K562 (cell line): ENCODE results near the gene VPS35L. TPM values are rescaled to one million over a fixed set of nuclear protein-coding genes. Genes with fewer than 3 reads are reported as not detected.

Source experiments
- ATAC-seq: fragments of 200-7000 bp; cut with Tn5 transposase; 3 replicates; pipeline ENCODE4 v1.9.1; 2020; ENCODE audit warnings: moderate library complexity
- BruUV-seq: library from RNA; stranded (reverse); fragments of 400-500 nt; replicated peaks from 2 replicates; lab custom pipeline; 2021; lab: Mats Ljungman, UMichigan
- CTCF ChIA-PET: fragments of 300-600 bp; formaldehyde crosslinking; extraction: SDS; loops from one replicate; lab custom pipeline; 2021; ENCODE audit warnings: low intra/inter-chr PET ratio; lab: Yijun Ruan, JAX
- POLR2A ChIA-PET: fragments of 300-600, 350-650 bp; sonication (Branson Sonifier 250); formaldehyde crosslinking; extraction: SDS; loops from one replicate; lab custom pipeline; 2021; ENCODE audit warnings: antibody characterized with exemption, inconsistent platforms; lab: Yijun Ruan, JAX
- DNase-seq, 4 experiments: peaks; one replicate each; pipeline versions ENCODE4 v3.0.0 to v3.0.0-alpha.2; 2011 to 2018; ENCODE audit warnings: low spot score in 3 of 4, mixed read lengths in 3 of 4; ENCODE audit errors: extremely low read depth in 1 of 4
- FAIRE-seq: peaks from 2 replicates; lab custom pipeline; 2011; peaks lifted over from hg19 to GRCh38; lab: Jason Lieb, UNC
- H2AFZ ChIP-seq: 2 replicates; pipeline ENCODE4 v1.6.0; 2011; ENCODE audit warnings: low read depth, low read length, control low read depth, inconsistent platforms
- H3K27ac ChIP-seq: fragments of 200-600 bp; 3 replicates; pipeline ENCODE4 v1.8.0; 2011; ENCODE audit warnings: low read depth, mild to moderate bottlenecking, control low read depth, inconsistent platforms, low read length, moderate library complexity, mixed read lengths; ENCODE audit errors: extremely low read depth
- H3K27me3 ChIP-seq, 2 experiments: fragments of 300-600 bp in 1 of 2; 2 replicates in 1 of 2; 3 replicates in 1 of 2; pipeline versions ENCODE4 v1.6.0 to v1.8.0; 2011; ENCODE audit warnings: inconsistent platforms in 2 of 2, low read length in 2 of 2, mild to moderate bottlenecking in 1 of 2, mixed read lengths in 1 of 2, moderate library complexity in 1 of 2; ENCODE audit not compliant: control insufficient read depth in 2 of 2, insufficient read depth in 2 of 2
- H3K36me3 ChIP-seq: fragments of 300-600 bp; 3 replicates; pipeline ENCODE4 v1.8.0; 2011; ENCODE audit warnings: mild to moderate bottlenecking, low read length, inconsistent platforms; ENCODE audit not compliant: control insufficient read depth, insufficient read depth
- H3K4me1 ChIP-seq, 2 experiments: fragments of 200-600 bp in 1 of 2; replicated peaks in 1 of 2; 2 replicates in 1 of 2; 3 replicates in 1 of 2; pipeline versions ENCODE4 v1.5.1 to v1.8.0; 2011; ENCODE audit warnings: inconsistent platforms in 2 of 2, low read length in 2 of 2, mild to moderate bottlenecking in 1 of 2, mixed read lengths in 1 of 2, moderate library complexity in 1 of 2; ENCODE audit not compliant: control insufficient read depth in 2 of 2, insufficient read depth in 2 of 2
- H3K4me2 ChIP-seq: 2 replicates; pipeline ENCODE4 v1.6.1; 2011; ENCODE audit warnings: low read length, control low read depth, inconsistent platforms, mixed read lengths; ENCODE audit not compliant: insufficient read depth
- H3K4me3 ChIP-seq: fragments of 200-600 bp; sonication (generic), shearing (Covaris generic); 2 replicates; pipeline ENCODE4 v1.5.1; 2016; ENCODE audit warnings: control low read depth, inconsistent platforms
- H3K79me2 ChIP-seq: fragments of 200-600 bp; 3 replicates; pipeline ENCODE4 v1.8.0; 2011; ENCODE audit warnings: low read length, inconsistent platforms; ENCODE audit not compliant: control insufficient read depth, insufficient read depth
- H3K9ac ChIP-seq, 2 experiments: 2 replicates each; pipeline versions ENCODE4 v1.6.0 to v1.6.1; 2011; ENCODE audit warnings: low read depth in 2 of 2, low read length in 2 of 2, control low read depth in 1 of 2, inconsistent platforms in 1 of 2, mild to moderate bottlenecking in 1 of 2, mixed read lengths in 1 of 2; ENCODE audit not compliant: insufficient read depth in 1 of 2
- H3K9me1 ChIP-seq: one replicate; pipeline ENCODE4 v1.6.0; 2011; ENCODE audit warnings: inconsistent platforms, mild to moderate bottlenecking, low read length, moderate library complexity; ENCODE audit not compliant: control insufficient read depth, insufficient read depth
- H3K9me3 ChIP-seq: replicated peaks from 2 replicates; pipeline ENCODE4 v1.5.1; 2011; ENCODE audit warnings: low read depth, low read length, inconsistent platforms; ENCODE audit not compliant: control insufficient read depth, insufficient read depth
- H4K20me1 ChIP-seq: replicated peaks from 2 replicates; pipeline ENCODE4 v1.6.1; 2011; ENCODE audit warnings: low read length, inconsistent platforms, mixed read lengths; ENCODE audit not compliant: control insufficient read depth, insufficient read depth
- BMI1 ChIP-seq: fragments of 150-350 bp; IDR thresholded peaks from 2 replicates; pipeline ENCODE4 v1.6.1; 2014; ENCODE audit warnings: low read length
- BRD9 ChIP-seq: fragments of 450-650 bp; IDR thresholded peaks from 2 replicates; pipeline ENCODE4 v1.6.1; 2018; ENCODE audit warnings: low read depth; ENCODE audit not compliant: partially characterized antibody
- CBFA2T3 ChIP-seq: fragments of 450-650 bp; IDR thresholded peaks from 2 replicates; pipeline ENCODE4 v1.6.1; 2017
- FOXM1 ChIP-seq, 2 experiments: fragments of 450-650 bp in 1 of 2; sonication (generic) in 1 of 2; formaldehyde crosslinking in 1 of 2; IDR thresholded peaks; 2 replicates each; pipeline versions ENCODE4 v1.6.1 to v1.9.0; 2017 to 2022; ENCODE audit warnings: low read depth in 2 of 2, mild to moderate bottlenecking in 2 of 2, missing genetic modification reagents in 1 of 2, moderate library complexity in 1 of 2
- GATA2 ChIP-seq: sonication (generic); formaldehyde crosslinking; IDR thresholded peaks from 2 replicates; pipeline ENCODE4 v1.4.0; 2020; ENCODE audit warnings: mild to moderate bottlenecking, missing genetic modification reagents
- HNRNPLL ChIP-seq: fragments of 200-400 bp; formaldehyde crosslinking; IDR thresholded peaks from 2 replicates; pipeline ENCODE4 v1.6.1; 2017; ENCODE audit warnings: low read length, low read depth, mild to moderate bottlenecking; ENCODE audit not compliant: poor library complexity, severe bottlenecking
- KDM1A ChIP-seq, 2 experiments: fragments of 450-650 bp; IDR thresholded peaks; 2 replicates each; pipeline ENCODE4 v1.6.1; 2016; ENCODE audit warnings: mild to moderate bottlenecking in 2 of 2
- KLF6 ChIP-seq: fragments of 250-450 bp; sonication (Bioruptor Pico); IDR thresholded peaks from 2 replicates; pipeline ENCODE4 v1.4.0; 2020; ENCODE audit warnings: mild to moderate bottlenecking, moderate library complexity, borderline replicate concordance
- ZNF274 ChIP-seq: IDR thresholded peaks from 2 replicates; pipeline ENCODE4 v1.6.1; 2011; ENCODE audit warnings: low read depth, mild to moderate bottlenecking, low read length, moderate library complexity, borderline replicate concordance
- ZNF3 ChIP-seq: fragments of 250-450 bp; sonication (Bioruptor Pico); IDR thresholded peaks from 2 replicates; pipeline ENCODE4 v1.5.0; 2021; ENCODE audit warnings: mild to moderate bottlenecking, moderate library complexity
- ZNF561 ChIP-seq: fragments of 450-650 bp; formaldehyde crosslinking; conservative IDR thresholded peaks from 2 replicates; pipeline ENCODE4 v1.4.0; 2020; ENCODE audit warnings: mild to moderate bottlenecking, moderate library complexity
- ZNF696 ChIP-seq: fragments of 250-450 bp; sonication (Bioruptor Pico); conservative IDR thresholded peaks from 2 replicates; pipeline ENCODE4 v1.4.0; 2020; ENCODE audit warnings: mild to moderate bottlenecking, moderate library complexity
- ZNF785 ChIP-seq: fragments of 250-450 bp; sonication (Bioruptor Pico); IDR thresholded peaks from 2 replicates; pipeline ENCODE4 v1.4.0; 2020; ENCODE audit warnings: mild to moderate bottlenecking
- WGBS: fragments of 100-300 bp; shearing (Covaris generic); methylation state at CpG from one replicate; pipeline ENCODE4 v1.1.6; 2016; ENCODE audit warnings: low coverage, mixed read lengths; ENCODE audit not compliant: insufficient coverage; ENCODE audit errors: missing lambda C conversion rate; 5-methylcytosine and 5-hydroxymethylcytosine counted together
- in situ Hi-C: fragments of 300-500 bp; cut with MboI; formaldehyde crosslinking; loops from 4 replicates; pipeline ENCODE4 v1.15.0; 2018; ENCODE audit warnings: inconsistent platforms, mixed read lengths
- intact Hi-C: fragments of 100-400 bp; cut with micrococcal nuclease; formaldehyde crosslinking; loops from 2 replicates; pipeline ENCODE4 v1.14.2; 2022
- polyA plus RNA-seq, 8 experiments: library from polyadenylated mRNA; depleted of rRNA in 4 of 8; stranded (reverse) in 5 of 8; unstranded in 3 of 8; fragments of >200 nt; fragmentation: Nextera tagmentation in 2 of 8; fragmentation: Illumina TruSeq in 1 of 8; extraction: Ambion mirVana in 2 of 8; extraction: Trizol in 1 of 8; gene quantifications; 2 replicates each; pipeline versions ENCODE4 v1.2.1 to v1.2.3, GENCODE V29; 2011 to 2014; ENCODE audit warnings: inconsistent platforms in 1 of 8, missing spikeins in 1 of 8
- total RNA-seq, 7 experiments: library from RNA; depleted of rRNA in 6 of 7; stranded (reverse); fragments of >200 nt in 6 of 7; fragmentation: Illumina TruSeq in 2 of 7; extraction: Trizol in 2 of 7; gene quantifications; 2 replicates each; pipeline versions ENCODE4 v1.2.1 to v1.2.3, GENCODE V29; 2011 to 2021; ENCODE audit warnings: low replicate concordance in 1 of 7
- TF ChIP-seq, protein P1 (sequence below): fragments of 450-650 bp; formaldehyde crosslinking; IDR thresholded peaks from 2 replicates; pipeline ENCODE4 v1.4.0; 2022; ENCODE audit warnings: missing genetic modification characterization
- TF ChIP-seq, protein P2 (sequence below): fragments of 450-650 bp; IDR thresholded peaks from 2 replicates; pipeline ENCODE4 v1.6.1; 2018; ENCODE audit not compliant: partially characterized antibody
- TF ChIP-seq, protein P3 (sequence below): sonication (generic); formaldehyde crosslinking; IDR thresholded peaks from 2 replicates; pipeline ENCODE4 v1.8.0; 2022; ENCODE audit warnings: mild to moderate bottlenecking, low read depth, missing genetic modification reagents

VPS35L gene
- total and polyA plus RNA-seq, 9 of the 15 experiments (the other 6 are each of a cell fraction or from before 2014, with no cell fraction given), result 10.2 to 30.4 (median 20.1) TPM

DNA sequence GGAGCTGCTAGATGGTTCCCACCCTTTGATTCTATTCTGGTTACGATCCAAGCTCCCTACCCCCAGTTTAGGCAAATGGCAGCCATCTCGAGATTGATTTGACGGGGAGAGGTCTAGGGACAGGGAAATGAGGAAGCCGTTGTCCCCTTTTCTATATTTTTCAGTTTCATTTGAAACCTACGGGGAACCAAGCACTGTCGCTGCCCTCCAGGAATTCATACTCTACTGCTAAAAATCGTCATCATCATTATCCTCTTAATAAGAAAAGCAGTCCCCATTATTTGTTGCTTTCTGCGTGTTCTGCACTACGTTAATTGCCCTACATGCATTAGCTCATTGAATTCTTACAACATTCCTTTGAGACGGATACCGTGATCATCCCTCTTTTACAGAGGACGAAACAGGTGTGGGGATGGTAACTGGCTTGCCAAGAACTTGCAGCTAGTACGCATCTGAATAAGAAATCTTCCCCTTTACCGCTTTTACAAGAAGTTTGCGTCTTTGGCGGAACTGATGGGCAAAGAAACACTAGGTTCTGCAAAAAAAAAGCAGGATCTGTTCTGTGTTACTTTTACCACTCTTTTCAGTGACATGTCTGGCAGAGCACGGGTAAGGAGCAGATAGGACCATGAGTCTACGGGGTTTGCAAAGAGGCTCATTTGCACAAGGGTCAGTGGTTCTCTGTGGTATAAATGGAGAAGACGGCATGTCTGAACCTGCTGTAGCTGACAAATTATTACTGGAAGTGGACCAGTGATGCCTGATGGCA lies 30.7 kb upstream of the VPS35L start:
- peaks cover 27% of the 10 kb centered on the region in 2 experiments; a peak in 4 of 5 replicates for H3K4me1 ChIP-seq
- H3K36me3 ChIP-seq, result peaks cover 26% of the 10 kb centered on the region
- peak overlapping the region; percentile 93 for H2AFZ ChIP-seq
- peak; percentile 55 for FAIRE-seq
- H3K9ac ChIP-seq, result peak overlapping the region; percentile 71 to 97
- 4% methylated on average over 19 of the region's 19 CpGs for WGBS
- peak overlapping the region; percentile 71 for H3K27ac ChIP-seq
- H3K4me2 ChIP-seq, result peak overlapping the region; percentile 92
- H3K9me3 ChIP-seq, result no peaks in the 10 kb centered on the region
- in situ Hi-C loops (no loop called here), intact Hi-C loops (loop anchor here (5.0 to 10.0 kb wide), 2 partner anchors 130 to 1148 kb away; no protein-coding TSS in a partner anchor)
- ChIA-PET CTCF (no interaction called here), POLR2A (interaction anchor here (0.6 to 1.9 kb wide), 8 partner anchors 11 to 1269 kb away, joined by 3 to 7 read pairs (median 4); no protein-coding TSS in a partner anchor)
- H4K20me1 ChIP-seq, result no peaks in the 10 kb centered on the region
- BruUV-seq, result TSS peak; percentile 35
- peak overlapping the region; percentile 92 for H3K4me3 ChIP-seq
- peaks cover 48% of the 10 kb centered on the region for H3K79me2 ChIP-seq
- no peaks in the 10 kb centered on the region for H3K9me1 ChIP-seq
- ATAC-seq, result no peak; the same call in 2 of the 3 replicates
- peak in 2 of 4 experiments; percentile 17 to 34 for DNase-seq
- no peaks in the 10 kb centered on the region for H3K27me3 ChIP-seq
- TF ChIP-seq ZNF3 (CRISPR knock-in tag) (no peak), GATA2 (peak; percentile 49; the same call in 1 of the 2 replicates), BRD9 (no peak), ZNF785 (CRISPR knock-in tag) (no peak), ZNF561 (no peak), KLF6 (CRISPR knock-in tag) (no peak), CBFA2T3 (no peak), KDM1A (IDR thresholded peaks at IDR 0.05) (no peak), HNRNPLL (peak; percentile 85), ZNF274 (no peak), ZNF696 (CRISPR knock-in tag) (no peak), FOXM1 (IDR thresholded peaks at IDR 0.05; ENCODE audit: low read depth) (no peak), FOXM1 (CRISPR knock-in tag; IDR thresholded peaks at IDR 0.05; ENCODE audit: low read depth) (no peak), BMI1 (no peak)
- TF ChIP-seq, protein P1, sequence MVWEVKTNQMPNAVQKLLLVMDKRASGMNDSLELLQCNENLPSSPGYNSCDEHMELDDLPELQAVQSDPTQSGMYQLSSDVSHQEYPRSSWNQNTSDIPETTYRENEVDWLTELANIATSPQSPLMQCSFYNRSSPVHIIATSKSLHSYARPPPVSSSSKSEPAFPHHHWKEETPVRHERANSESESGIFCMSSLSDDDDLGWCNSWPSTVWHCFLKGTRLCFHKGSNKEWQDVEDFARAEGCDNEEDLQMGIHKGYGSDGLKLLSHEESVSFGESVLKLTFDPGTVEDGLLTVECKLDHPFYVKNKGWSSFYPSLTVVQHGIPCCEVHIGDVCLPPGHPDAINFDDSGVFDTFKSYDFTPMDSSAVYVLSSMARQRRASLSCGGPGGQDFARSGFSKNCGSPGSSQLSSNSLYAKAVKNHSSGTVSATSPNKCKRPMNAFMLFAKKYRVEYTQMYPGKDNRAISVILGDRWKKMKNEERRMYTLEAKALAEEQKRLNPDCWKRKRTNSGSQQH (CRISPR knock-in tag), result no peak
- TF ChIP-seq, protein P2, sequence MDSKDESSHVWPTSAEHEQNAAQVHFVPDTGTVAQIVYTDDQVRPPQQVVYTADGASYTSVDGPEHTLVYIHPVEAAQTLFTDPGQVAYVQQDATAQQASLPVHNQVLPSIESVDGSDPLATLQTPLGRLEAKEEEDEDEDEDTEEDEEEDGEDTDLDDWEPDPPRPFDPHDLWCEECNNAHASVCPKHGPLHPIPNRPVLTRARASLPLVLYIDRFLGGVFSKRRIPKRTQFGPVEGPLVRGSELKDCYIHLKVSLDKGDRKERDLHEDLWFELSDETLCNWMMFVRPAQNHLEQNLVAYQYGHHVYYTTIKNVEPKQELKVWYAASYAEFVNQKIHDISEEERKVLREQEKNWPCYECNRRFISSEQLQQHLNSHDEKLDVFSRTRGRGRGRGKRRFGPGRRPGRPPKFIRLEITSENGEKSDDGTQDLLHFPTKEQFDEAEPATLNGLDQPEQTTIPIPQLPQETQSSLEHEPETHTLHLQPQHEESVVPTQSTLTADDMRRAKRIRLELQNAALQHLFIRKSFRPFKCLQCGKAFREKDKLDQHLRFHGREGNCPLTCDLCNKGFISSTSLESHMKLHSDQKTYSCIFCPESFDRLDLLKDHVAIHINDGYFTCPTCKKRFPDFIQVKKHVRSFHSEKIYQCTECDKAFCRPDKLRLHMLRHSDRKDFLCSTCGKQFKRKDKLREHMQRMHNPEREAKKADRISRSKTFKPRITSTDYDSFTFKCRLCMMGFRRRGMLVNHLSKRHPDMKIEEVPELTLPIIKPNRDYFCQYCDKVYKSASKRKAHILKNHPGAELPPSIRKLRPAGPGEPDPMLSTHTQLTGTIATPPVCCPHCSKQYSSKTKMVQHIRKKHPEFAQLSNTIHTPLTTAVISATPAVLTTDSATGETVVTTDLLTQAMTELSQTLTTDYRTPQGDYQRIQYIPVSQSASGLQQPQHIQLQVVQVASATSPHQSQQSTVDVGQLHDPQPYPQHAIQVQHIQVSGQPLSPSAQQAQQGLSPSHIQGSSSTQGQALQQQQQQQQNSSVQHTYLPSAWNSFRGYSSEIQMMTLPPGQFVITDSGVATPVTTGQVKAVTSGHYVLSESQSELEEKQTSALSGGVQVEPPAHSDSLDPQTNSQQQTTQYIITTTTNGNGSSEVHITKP, result no peak
- TF ChIP-seq, protein P3, sequence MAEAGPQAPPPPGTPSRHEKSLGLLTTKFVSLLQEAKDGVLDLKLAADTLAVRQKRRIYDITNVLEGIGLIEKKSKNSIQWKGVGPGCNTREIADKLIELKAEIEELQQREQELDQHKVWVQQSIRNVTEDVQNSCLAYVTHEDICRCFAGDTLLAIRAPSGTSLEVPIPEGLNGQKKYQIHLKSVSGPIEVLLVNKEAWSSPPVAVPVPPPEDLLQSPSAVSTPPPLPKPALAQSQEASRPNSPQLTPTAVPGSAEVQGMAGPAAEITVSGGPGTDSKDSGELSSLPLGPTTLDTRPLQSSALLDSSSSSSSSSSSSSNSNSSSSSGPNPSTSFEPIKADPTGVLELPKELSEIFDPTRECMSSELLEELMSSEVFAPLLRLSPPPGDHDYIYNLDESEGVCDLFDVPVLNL (CRISPR knock-in tag), result no peak
